ENCODE results near the gene NTM.

The NTM gene

GRCh38 chr11:131759140-131759539 is 388.7 kb downstream of the NTM start:
- Mint-ChIP-seq H3K4me1 (no peaks in the 10 kb centered on the region), H3K4me3 (no peak overlapping the region)

DNA sequence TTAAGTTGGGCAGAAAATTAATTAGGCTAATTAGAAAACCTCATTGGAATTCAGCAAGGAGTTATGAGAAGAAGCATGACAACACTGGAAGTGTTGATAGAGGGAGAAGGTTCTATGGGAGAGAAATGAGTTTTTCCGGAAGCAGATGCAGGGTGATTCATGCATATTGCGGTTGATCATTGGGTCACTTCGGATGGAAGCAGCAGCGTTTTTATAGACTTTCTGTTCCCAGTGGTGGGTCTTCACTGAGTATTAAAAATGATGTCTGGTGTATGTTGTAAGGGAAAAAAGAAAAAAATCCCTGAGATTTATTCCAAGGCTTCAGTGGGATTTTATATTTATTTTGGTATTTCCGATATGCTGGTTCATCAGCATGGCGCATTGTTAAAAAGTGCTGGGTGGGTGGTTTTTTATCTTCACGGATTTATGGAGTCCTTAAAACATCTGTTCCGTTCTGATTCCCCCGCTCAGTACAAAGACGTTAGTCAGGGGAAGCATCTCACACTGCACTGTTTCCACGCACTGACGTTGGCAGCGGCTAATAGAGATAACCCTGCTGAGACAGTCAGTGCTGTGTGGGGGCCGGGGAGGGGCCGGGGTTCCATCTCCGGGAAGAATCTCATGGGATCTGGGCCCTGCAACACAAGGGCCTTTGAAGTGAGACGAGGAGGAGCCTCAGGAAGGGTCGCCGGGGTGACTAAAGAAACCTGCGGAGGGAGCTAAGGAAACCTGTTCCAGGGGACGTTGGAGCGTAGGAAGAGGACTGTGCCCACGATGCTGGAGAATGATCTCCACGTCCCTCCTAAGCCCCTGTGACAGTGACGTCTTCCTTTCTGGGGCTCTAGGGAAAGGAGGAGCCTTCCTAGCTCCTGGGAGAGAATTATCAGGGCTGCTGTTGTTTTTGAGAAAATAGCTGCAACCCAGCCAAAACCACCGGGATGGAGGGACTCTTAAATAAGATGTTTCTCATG is 390.0 kb downstream of the NTM start:
- peaks cover under 1 to 4% of the 10 kb centered on the region in 2 donors for H3K9me3 Mint-ChIP-seq
- no peaks in the 10 kb centered on the region for H3K36me3 Mint-ChIP-seq
- no peaks in the 10 kb centered on the region for H3K4me1 Mint-ChIP-seq
- no peaks in the 10 kb centered on the region for H3K27me3 Mint-ChIP-seq
- H3K27ac Mint-ChIP-seq: no peak overlapping the region
- no peak for ATAC-seq (replicated peaks)
- DNase-seq: no peak
- no peak overlapping the region for H3K4me3 Mint-ChIP-seq

More at GRCh38 chr11:131759140-131759539, 388.7 kb downstream of the NTM start:
- Mint-ChIP-seq H3K36me3 (no peaks in the 10 kb centered on the region), H3K9me3 (peaks cover 0 to 4% of the 10 kb centered on the region in 2 donors), H3K27ac (no peak overlapping the region), H3K27me3 (no peaks in the 10 kb centered on the region)
- ATAC-seq (replicated peaks): no peak
- DNase-seq: no peak

DNA sequence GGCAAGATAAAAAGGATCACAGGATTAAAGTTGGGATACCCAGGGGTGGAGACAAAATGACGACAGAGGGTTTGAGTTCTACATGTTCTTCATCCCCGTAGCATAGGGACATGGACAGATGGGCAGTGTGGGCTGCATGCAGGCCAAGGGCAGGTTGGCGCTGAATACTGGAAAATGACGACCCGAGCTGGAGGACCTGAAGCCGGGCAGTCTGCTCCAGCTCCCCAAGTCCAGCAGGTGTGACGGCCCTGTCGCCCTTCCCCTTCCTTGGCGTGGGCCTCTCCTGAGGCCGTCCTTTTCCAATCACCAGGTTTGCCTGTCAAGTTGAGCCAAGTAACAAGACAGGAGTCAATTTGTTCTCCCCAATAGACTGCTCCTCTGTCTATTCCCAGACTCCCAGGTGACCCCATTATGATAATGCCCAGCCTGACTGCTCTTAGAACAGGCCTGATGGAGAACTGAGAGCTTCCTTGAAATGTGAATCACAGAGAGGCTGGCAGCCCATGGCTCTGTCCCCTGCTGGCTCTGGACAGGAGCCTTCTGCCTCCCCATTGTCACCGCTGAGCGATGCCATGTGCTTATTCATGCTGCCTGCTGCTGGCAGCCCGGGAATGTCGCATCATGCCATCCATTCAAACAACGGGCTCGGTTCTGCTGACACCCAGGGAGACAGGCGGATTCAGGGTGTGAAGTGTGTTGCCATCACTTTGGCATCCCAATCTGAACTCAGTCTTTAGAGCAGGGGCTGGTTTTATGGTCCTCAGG is 392.1 kb downstream of the NTM start:
- no peak for DNase-seq
- no peak overlapping the region for H3K4me3 Mint-ChIP-seq
- H3K9me3 Mint-ChIP-seq: peaks cover 4 to 5% of the 10 kb centered on the region in 2 donors
- ATAC-seq (replicated peaks): no peak
- H3K4me1 Mint-ChIP-seq: no peaks in the 10 kb centered on the region
- H3K27me3 Mint-ChIP-seq: no peaks in the 10 kb centered on the region
- no peaks in the 10 kb centered on the region for H3K36me3 Mint-ChIP-seq
- H3K27ac Mint-ChIP-seq: no peak overlapping the region

DNA sequence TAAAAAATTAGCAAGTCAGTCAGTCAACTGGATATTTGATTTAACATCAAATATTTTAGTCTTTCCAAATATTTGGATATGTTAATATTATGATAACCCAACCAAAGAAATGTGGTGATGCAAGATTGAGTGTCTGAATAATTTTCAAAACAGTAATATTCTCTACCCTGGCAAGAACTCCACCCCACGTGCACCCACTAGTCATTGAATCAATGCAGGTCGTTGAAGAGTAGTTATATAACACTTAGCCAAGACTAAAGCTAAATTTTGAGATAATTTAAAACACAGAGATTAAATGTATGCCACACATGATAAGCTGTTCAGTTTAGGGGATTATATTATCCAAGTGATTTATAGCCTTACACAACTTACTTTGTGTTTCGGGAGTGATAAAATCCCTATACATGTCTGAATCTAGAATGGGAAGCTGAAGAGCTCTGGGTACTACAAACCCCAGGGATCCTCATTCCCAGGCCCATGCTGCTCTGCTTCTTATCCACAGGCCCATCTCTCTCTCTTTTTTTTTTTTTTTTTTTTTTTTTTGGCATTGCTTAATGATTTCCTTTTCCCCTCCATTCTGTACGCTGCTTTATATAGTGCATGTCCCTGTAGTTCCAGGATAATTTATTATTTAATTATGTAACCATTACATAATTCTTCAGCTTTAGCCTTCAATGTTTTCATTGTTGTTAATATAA is 392.9 kb downstream of the NTM start:
- H3K4me1 Mint-ChIP-seq: no peaks in the 10 kb centered on the region
- ATAC-seq (replicated peaks) (no peak), DNase-seq (no peak)

DNA sequence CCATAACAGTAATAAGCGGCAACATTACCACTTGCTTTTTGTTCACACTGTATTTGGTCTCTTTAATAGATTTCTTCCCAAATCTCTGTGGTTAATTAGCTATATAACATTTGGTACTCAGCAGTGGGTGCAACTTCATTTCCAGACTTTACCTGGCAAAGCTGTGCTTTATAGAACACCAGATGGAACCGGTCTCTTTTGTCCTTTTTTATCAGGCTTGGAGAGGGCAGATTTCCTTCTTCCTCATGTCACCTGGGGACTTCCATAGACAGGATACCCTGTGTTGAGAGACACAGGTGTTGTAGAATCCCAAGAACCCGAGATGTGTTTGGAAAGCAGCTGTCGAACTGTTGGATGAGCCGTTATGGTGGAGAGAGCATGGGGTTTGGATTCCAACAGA is 393.7 kb downstream of the NTM start:
- H3K27me3 Mint-ChIP-seq: no peaks in the 10 kb centered on the region
- no peak overlapping the region for H3K4me3 Mint-ChIP-seq
- no peak for DNase-seq
- no peaks in the 10 kb centered on the region for H3K36me3 Mint-ChIP-seq
- H3K4me1 Mint-ChIP-seq: no peaks in the 10 kb centered on the region
- no peak overlapping the region for H3K27ac Mint-ChIP-seq
- H3K9me3 Mint-ChIP-seq: peaks cover 4 to 8% of the 10 kb centered on the region in 2 donors
- no peak for ATAC-seq (replicated peaks)

More for the DNA sequence above, 392.9 kb downstream of the NTM start:
- no peaks in the 10 kb centered on the region for H3K36me3 Mint-ChIP-seq
- H3K4me3 Mint-ChIP-seq: no peak overlapping the region
- H3K27ac Mint-ChIP-seq: no peak overlapping the region
- H3K9me3 Mint-ChIP-seq: peaks cover 4 to 8% of the 10 kb centered on the region in 2 donors
- no peaks in the 10 kb centered on the region for H3K27me3 Mint-ChIP-seq

DNA sequence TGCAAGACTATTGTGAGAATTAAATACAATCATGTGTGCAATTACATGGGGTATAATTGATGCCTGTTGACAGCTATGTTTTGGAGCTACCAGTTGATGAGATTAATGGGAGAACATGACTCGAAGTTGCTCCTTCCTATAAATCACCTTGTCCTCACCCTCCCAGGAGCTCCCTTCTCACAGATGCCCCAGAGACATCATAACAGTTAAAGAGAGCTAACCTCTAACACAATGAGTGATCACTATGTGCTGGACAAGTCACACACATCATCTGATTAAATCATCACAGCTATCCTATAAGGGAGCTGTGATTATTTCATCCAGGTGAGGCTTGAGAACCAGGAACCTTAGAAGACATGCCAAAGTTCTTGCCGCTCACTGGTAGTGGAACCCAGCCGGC is 394.2 kb downstream of the NTM start:
- H3K36me3 Mint-ChIP-seq: no peaks in the 10 kb centered on the region
- no peak for ATAC-seq (replicated peaks)

GRCh38 chr11:131766637-131767036 is 396.2 kb downstream of the NTM start:
- no peak for ATAC-seq (replicated peaks)

More for the DNA sequence above, 394.2 kb downstream of the NTM start:
- Mint-ChIP-seq H3K9me3 (peaks cover 4 to 8% of the 10 kb centered on the region in 2 donors), H3K4me3 (no peak overlapping the region), H3K4me1 (no peaks in the 10 kb centered on the region), H3K27me3 (no peaks in the 10 kb centered on the region), H3K27ac (no peak overlapping the region)
- DNase-seq: no peak

DNA sequence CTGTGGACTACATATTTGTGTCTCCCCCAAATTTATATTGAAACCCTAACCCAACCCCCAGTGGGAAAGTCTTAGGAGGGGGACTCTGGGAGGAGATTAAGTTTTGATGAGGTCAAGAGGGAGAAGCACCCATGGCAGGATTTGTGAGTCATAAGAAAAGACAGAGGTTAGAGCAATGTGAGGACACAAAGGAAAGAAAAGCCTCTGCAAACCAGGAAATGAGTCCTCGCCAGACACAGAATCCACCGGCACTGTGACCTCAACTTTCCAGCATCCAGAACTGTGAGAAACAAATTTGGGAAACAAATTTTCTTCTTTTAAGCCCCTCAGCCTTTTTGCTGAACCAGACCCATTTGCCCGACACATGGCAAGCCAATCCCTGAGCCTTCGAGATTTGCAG is 397.0 kb downstream of the NTM start:
- Mint-ChIP-seq H3K36me3 (no peaks in the 10 kb centered on the region), H3K4me3 (no peak overlapping the region), H3K27me3 (no peaks in the 10 kb centered on the region), H3K27ac (no peak overlapping the region), H3K9me3 (peaks cover 1 to 8% of the 10 kb centered on the region in 2 donors), H3K4me1 (no peaks in the 10 kb centered on the region)
- DNase-seq (no peak), ATAC-seq (replicated peaks) (no peak)

More at GRCh38 chr11:131766637-131767036, 396.2 kb downstream of the NTM start:
- Mint-ChIP-seq H3K4me1 (no peaks in the 10 kb centered on the region), H3K9me3 (peaks cover 3 to 8% of the 10 kb centered on the region in 2 donors), H3K36me3 (no peaks in the 10 kb centered on the region), H3K27me3 (no peaks in the 10 kb centered on the region), H3K27ac (no peak overlapping the region), H3K4me3 (no peak overlapping the region)
- DNase-seq: no peak

GRCh38 chr11:131770801-131771200 is 400.4 kb downstream of the NTM start:
- H3K4me3 Mint-ChIP-seq: no peak overlapping the region
- no peaks in the 10 kb centered on the region for H3K36me3 Mint-ChIP-seq
- ATAC-seq (replicated peaks) (no peak), DNase-seq (no peak)
- no peak overlapping the region for H3K27ac Mint-ChIP-seq
- peaks cover 1 to 5% of the 10 kb centered on the region in 2 donors for H3K9me3 Mint-ChIP-seq
- no peaks in the 10 kb centered on the region for H3K27me3 Mint-ChIP-seq
- no peaks in the 10 kb centered on the region for H3K4me1 Mint-ChIP-seq

DNA sequence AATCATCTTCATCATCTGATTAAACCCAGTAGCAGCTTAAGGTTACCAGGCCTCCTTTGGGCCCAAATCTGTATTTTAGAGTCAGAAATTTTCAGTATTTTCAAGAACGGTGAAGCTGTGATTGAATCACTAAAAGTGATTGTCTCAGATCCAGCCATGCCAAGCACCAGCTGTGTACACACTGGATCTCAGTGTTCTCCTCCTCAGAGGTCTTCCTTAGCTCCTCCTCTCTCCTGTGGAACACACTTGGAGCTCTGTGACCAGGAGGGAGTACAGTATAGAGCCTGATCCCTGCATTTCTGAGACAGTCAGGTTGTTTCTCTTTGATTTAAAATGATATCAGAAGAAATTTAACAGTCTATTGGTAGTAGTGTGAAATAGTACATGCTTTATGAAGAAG is 401.1 kb downstream of the NTM start:
- Mint-ChIP-seq H3K36me3 (no peaks in the 10 kb centered on the region), H3K27ac (no peak overlapping the region), H3K4me1 (no peaks in the 10 kb centered on the region), H3K9me3 (peaks cover 1 to 5% of the 10 kb centered on the region in 2 donors), H3K4me3 (no peak overlapping the region), H3K27me3 (no peaks in the 10 kb centered on the region)
- no peak for DNase-seq
- ATAC-seq (replicated peaks): no peak

DNA sequence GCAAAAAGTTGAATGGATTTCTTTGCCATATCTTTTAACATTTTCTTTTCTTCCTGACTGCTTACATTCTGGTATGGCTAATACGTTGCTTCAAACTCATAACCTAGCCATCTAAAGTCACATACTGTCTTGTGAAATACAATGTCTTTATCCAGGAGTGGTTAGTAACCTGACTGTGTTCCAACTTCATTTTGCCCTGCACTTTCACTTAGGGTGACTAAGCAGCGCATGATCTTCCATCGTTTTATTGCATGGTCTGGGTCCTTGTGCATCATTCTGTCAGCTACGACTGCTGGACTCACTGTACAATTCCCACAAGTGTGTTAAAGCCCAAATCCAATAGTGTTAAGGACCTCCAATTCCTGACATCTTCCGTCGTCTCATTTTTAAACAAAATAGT is 403.2 kb downstream of the NTM start:
- Mint-ChIP-seq H3K4me1 (no peaks in the 10 kb centered on the region), H3K9me3 (peaks cover 0 to 1% of the 10 kb centered on the region in 2 donors), H3K27ac (no peak overlapping the region), H3K4me3 (no peak overlapping the region), H3K27me3 (no peaks in the 10 kb centered on the region), H3K36me3 (no peaks in the 10 kb centered on the region)
- DNase-seq (no peak), ATAC-seq (replicated peaks) (no peak)

GRCh38 chr11:131776211-131776610 is 405.8 kb downstream of the NTM start:
- DNase-seq: no peak
- ATAC-seq (replicated peaks): no peak
- H3K27me3 Mint-ChIP-seq: no peaks in the 10 kb centered on the region
- no peak overlapping the region for H3K27ac Mint-ChIP-seq
- no peaks in the 10 kb centered on the region for H3K36me3 Mint-ChIP-seq
- H3K4me1 Mint-ChIP-seq: no peaks in the 10 kb centered on the region
- no peaks in the 10 kb centered on the region for H3K9me3 Mint-ChIP-seq
- no peak overlapping the region for H3K4me3 Mint-ChIP-seq

DNA sequence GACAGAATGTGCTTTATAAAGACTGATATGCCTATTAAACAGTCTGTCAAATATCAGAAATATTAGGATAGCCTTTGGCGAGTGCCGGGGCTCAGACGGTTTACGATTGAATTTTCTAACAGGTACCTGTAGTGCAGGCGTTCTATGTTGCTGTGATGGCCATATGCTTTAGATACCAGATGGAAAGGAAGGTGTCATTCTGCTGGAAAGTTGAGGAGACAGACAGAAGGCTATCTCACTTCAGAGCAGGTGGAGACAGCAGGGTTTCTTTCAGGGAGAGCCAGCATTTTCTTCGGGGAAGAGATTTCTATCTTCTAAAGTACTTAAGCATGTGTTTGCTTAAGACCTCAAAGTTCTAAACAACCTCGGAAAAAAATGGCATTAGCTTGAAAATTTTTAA is 415.4 kb downstream of the NTM start:
- no peaks in the 10 kb centered on the region for H3K27me3 Mint-ChIP-seq
- ATAC-seq (replicated peaks): no peak
- no peak for DNase-seq
- H3K4me3 Mint-ChIP-seq: no peak overlapping the region
- no peaks in the 10 kb centered on the region for H3K9me3 Mint-ChIP-seq
- no peaks in the 10 kb centered on the region for H3K36me3 Mint-ChIP-seq
- no peak overlapping the region for H3K27ac Mint-ChIP-seq
- no peaks in the 10 kb centered on the region for H3K4me1 Mint-ChIP-seq

DNA sequence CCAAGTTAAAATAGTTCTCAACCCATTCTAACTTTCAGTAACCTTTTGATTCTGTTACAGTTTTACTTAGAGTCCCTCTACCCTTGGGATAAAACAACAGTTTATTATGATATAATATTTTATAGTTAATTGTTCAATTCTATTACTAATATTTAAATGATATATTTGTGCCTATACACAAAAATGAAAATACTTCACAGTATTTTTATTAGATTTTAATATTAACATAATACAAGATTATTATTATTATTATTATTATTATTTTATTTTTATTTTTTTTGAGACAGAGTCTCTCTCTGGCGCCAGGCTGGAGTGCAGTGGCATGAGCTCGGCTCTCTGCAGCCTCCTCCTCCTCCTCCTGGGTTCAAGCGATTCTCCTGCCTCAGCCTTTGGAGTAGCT is 416.7 kb downstream of the NTM start:
- Mint-ChIP-seq H3K9me3 (no peaks in the 10 kb centered on the region), H3K27ac (no peak overlapping the region), H3K27me3 (no peaks in the 10 kb centered on the region), H3K36me3 (no peaks in the 10 kb centered on the region), H3K4me1 (no peaks in the 10 kb centered on the region), H3K4me3 (no peak overlapping the region)
- DNase-seq (no peak), ATAC-seq (replicated peaks) (no peak)
